HUDEP-2 (cell line): ENCODE measurements around the gene PNMA5.
"Not testable (repeated sequence)": the region's sequence is repeated elsewhere in the genome, so short reads cannot be mapped to it uniquely, and the experiment has no call there.

Experiments
- DNase-seq, 76 experiments: peaks; one replicate each; lab custom pipeline; 2025; ENCODE audit not compliant: unreplicated experiment in 76 of 76; lab: John Stamatoyannopoulos, UW

Gene PNMA5

DNA sequence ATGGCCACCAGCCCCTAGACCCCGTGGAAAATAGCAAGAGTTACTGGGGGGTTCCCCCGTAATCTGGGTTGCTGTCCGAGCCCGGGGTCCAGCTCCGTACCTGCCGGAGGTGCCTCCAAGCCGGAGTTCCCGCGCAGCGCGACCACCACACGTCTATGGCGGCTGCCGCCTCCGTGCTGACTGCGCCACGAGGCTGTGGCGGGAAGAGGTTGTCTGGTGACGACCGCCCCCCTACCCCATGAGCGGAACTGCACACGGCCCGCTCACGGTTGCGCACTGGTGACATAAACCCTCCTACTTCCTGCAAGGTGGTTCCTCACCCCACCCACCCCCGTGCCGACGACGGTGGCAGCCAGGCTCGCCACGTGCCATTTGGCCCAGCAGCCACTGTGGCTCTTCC, at the start of gene PNMA5:
TSS of gene PNMA5 (minus strand) at position 184 of the 400 bp plus-strand sequence. CDS start 2,518 bp downstream, outside the sequence.
- no peak for DNase-seq

DNA sequence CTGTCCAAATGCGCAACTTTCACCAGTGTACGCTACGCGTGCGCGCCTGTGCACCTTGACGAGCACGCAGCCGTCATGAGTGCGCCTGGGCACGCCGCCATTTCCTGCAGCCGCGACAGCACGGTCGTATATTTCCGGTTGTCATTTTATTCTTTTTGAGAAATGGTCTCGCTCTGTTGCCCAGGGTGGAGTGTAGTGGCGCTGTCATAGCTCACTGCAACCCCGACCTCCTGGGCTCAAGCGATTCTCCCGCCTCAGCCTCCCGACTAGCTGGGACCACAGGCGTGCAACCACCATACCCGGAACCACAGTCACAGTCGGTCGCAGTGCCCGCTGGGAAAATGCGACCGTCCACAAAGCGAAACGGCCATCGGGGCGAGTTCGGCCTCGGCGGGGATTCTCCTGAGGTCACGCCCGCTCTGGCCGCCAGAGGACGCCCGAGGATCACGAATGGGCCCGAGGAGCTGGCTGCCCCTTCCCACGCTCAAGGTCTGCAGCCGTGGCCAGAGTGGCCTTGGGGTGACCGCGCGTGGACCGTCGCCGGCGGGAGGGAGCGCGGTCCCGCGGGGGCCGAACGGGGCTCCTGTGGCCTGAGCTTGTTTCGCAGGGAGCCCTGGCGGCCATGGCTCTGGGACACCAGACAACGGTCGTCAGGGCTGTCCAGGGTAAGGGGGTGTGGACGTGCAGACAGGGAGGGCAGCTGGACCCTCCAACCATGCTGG, 38.6 kb upstream of the PNMA5 start:
- DNase-seq, result peak in 56 of 76 experiments; percentile 0 to 53 (median 17)

GRCh38 chrX:153030801-153031200, 36.9 kb upstream of the PNMA5 start:
- DNase-seq, result no peak

DNA sequence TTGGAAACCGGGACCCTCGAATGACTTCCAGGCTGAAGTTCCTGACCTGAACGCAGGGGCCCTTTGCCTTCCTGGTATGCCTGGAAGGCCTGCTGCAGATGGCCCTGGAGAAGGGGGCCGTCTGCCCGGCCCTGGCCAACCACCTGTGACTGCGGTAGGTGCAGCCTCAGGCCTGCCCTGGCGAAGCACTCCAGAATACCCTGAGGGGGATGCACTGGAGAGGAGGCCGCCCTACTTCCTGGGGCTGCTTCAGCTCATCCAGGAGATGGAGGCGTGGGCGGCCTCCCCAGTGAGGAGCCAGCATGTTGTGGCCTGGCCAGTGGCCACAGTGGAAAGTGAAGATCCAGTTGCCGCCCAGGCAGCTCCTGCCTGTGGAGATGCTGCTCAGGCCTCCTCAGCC, 36.0 kb upstream of the PNMA5 start:
- DNase-seq, result no peak

DNA sequence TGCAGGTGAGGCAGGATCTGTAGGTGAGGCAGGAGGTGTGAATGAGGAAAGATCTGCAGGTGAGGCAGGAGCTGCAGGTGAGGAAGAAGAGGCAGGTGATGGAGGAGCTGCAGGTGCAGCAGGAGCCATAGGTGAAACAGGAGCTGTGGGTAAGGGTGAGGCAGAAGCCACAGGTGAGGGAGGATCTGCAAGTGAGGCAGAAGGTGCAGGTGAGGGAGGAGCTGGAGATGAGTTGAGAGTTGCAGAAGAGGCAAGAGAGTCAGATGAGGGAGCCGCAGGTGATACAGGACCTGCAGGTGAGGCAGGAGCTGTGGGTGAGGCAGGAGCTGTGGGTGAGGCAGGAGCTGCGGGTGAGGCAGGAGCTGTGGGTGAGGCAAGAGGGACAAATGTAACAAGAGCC, 35.2 kb upstream of the PNMA5 start:
- no peak for DNase-seq

DNA sequence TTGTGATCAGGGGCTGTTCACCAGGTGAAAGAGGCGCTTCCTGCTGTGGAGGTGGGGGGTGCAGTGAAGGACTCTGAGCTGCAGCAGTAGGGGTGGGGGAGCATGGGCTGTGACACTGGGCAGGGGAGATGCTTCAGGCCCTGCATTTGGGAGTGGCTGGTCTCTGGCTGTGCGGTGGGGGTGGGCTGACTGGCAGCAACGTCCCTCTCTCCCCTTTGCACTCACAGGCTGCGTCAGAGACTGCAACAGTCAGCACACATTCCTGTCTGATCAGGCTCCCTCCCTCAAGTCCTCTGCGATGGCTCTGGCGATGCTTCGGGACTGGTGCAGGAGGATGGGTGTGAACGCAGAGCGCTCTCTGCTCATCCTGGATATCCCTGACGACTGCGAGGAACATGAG, 34.6 kb upstream of the PNMA5 start:
- DNase-seq, result not testable (repeated sequence)

DNA sequence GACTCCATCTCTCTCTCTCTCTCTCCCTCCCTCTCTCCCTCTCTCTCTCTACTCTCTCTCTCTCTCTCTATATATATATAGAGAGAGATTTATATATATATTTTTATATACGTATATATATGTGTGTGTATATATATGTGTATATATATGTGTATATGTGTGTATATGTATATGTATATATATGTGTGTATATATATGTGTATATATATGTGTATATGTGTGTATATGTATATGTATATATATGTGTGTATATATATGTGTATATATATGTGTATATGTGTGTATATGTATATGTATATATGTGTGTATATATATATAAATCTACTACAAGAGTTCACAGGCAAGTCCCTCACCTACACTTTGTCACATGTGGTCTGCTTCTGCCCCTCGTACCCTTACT, 32.6 kb upstream of the PNMA5 start:
- not testable (repeated sequence) for DNase-seq

DNA sequence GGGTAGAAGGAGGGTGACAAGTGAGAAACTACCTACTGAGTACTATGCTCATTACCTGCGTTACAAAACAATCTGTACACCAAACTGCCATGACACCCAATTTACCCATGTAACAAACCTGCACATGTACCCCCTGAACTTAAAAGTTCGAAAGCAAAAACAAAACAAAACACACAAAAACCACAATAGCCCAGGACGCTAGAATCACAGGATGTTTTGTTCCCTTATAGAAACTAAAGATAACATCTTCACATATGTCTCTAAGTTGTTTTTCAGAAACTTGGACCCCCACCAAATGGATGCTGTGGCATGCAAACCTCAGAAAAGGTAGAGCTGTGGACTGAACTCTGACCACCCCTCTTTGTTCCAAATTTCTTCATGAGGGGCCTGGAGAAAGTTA, 25.2 kb upstream of the PNMA5 start:
- no peak for DNase-seq

DNA sequence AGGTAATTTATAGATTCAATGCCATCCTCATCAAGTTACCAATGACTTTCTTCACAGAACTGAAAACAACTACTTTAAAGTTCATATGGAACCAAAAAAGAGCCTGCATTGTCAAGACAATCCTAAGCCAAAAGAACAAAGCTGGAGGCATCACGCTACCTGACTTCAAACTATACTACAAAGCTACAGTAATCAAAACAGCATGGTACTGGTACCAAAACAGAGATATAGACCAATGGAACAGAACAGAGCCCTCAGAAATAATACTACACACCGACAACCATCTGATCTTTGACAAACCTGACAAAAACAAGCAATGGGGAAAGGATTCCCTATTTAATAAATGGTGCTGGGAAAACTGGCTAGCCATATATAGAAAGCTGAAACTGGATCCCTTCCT, 23.3 kb upstream of the PNMA5 start:
- not testable (repeated sequence) for DNase-seq

DNA sequence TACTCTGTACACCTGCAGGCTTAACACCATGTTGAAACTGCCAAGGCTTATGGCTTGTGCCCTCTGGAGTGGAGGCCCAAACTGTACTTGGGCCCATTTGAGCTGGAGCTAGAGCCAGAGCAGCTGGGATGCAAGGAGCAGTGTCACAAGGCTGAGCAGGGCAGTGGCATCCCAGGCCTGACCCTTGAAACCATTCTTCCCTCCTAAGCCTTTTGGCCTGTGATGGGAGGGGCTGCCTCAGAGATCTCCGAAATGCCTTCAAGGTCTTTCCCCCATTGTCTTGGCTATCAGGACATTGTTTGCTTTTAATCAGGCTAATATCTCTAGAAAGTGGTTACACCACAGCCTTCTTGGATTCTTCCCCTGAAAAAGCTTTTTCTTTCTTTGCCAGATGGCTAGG, 10.9 kb upstream of the PNMA5 start:
- no peak for DNase-seq

DNA sequence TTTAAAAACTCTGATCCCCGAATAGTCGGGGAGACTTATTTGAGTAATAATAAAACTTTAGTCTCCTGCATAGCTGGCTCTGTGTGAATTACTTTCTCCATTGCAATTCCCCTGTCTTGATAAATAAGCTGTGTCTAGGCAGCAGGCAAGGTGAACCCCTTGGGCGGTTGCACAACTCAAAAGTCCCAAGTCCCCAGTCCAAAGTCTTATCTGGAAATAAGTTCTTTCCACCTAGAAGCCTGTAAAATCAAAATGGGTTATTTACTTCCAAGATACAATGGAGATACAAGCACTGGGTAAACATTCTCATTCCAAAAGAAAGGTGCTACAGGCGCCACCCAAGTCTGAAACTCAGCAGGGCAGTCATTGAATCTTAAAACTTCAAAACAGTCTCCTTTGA, 10.1 kb upstream of the PNMA5 start:
- no peak for DNase-seq

DNA sequence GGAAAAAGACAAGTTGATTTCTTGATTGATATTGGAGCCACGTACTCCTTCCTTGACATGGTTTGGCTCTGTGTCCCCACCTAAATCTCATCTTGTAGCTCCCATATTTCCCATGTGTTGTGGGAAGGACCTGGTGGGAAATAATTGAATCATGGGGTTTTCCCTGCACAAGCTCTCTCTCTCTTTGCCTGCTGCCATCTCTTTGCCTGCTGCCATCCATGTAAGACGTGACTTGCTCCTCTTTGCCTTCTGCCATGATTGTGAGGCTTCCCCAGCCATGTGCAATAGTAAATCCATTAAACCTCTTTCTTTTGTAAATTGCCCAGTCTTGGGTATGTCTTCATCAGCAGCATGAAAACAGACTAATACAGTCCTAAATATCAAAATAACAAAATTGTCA, 8.3 kb upstream of the PNMA5 start:
- not testable (repeated sequence) for DNase-seq

- DNase-seq, result no peak
Measured at GRCh38 chrX:152997337-152997736, 3.4 kb upstream of the PNMA5 start.

- DNase-seq, result no peak
Measured at GRCh38 chrX:152992115-152992514, 1.8 kb downstream of the PNMA5 start.

DNA sequence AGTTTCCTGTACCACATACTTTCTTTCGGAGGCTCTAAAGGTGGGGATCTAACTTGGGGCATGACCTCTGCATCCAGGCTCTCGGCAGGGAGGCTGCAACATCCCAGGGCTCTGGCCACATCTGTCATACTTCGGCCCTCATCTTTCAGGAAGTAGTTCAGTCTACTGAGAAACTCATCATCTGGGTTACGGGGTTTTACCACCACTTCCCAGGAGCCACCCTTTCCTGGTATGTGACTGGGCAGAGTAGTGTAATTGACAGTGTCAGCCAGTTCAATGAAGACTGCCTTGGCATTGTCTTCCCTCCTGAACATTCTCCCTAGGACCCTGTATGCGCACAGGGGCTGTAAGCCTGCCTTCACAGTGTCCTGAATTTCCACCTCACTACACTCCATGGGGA, 2.8 kb downstream of the PNMA5 start:
- DNase-seq, result no peak

DNA sequence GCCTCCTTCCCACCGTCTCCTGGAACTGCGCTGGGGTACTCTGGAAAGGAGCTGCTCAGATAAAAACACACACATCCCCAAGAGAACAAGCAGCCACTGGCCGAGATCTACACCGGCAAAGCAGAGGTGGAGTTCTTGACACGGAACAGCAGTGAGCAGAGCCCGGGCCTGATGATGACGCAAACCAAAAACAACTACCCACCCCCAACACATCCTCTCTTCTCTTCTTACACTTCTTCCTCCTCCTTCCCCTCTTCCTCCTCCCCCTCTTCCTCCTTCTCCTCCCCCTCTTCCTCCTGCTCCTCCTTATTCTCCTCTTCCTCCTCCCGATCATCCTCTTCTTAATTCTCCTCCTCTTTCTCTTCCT, 4.6 kb downstream of the PNMA5 start:
- no peak for DNase-seq

- DNase-seq, result no peak
Measured at GRCh38 chrX:152988536-152989291, 5.2 kb downstream of the PNMA5 start.

GRCh38 chrX:152987801-152988200, 6.1 kb downstream of the PNMA5 start:
- DNase-seq, result no peak

DNA sequence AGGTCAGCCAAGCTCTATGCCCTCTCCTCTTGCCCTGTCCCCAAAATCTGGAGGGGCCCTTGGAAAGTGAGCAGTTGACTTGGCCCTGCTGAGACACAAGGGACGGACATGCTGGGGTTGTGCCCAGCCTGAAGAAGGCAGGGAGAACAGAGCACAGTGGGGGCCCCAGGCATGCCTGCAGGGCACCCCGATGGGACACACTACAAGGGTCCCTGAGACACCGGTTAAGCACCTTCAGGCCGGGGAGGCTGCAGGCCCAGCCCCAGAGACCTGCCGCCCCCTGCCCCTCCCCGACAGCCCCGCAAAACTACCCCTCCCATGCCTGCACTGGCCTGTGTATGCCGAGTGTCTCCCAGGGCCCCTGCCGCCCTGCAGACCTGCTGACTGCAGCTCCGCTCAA, 6.8 kb downstream of the PNMA5 start:
- DNase-seq, result not testable (repeated sequence)

DNA sequence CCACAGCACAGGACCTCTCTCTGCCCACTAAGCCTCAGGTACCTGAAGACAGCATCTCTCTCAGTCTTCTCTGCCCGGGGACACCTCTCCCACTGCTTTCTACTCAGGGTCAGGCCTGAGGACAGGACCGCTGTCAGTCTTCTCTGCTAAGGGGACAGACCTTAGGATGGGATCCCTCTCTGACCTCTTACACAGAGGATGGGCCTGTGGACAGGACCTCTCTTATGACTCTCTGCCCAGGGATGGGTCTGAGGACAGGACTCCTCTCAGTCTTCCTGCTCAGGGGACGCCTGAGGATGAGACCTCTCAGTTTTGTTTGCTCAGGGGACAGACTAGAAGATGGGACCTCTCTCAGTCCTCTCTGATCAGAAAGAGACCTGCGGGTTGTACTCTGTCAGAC, 8.5 kb downstream of the PNMA5 start:
- DNase-seq, result not testable (repeated sequence)

- no peak for DNase-seq
Measured at GRCh38 chrX:152968193-152968592, 25.7 kb downstream of the PNMA5 start.

GRCh38 chrX:152960115-152960514, 33.8 kb downstream of the PNMA5 start:
- no peak for DNase-seq
